Choroid plexus epithelial cell (primary cell): ENCODE data around the gene CTIF.

ENCODE experiments used
- DNase-seq: peaks from one replicate; pipeline ENCODE4 v3.0.0-alpha.2; 2010; ENCODE audit warnings: low read depth
- H3K4me3 ChIP-seq: 2 replicates; pipeline ENCODE4 v1.5.1; 2011; ENCODE audit warnings: low read depth, mild to moderate bottlenecking, control low read depth, low read length, moderate library complexity
- TF ChIP-seq, protein P1 (sequence below): conservative IDR thresholded peaks from 2 replicates; pipeline ENCODE4 v1.5.1; 2011; ENCODE audit warnings: low read depth, mild to moderate bottlenecking, control low read depth, inconsistent platforms, low read length, moderate library complexity

Gene CTIF

DNA sequence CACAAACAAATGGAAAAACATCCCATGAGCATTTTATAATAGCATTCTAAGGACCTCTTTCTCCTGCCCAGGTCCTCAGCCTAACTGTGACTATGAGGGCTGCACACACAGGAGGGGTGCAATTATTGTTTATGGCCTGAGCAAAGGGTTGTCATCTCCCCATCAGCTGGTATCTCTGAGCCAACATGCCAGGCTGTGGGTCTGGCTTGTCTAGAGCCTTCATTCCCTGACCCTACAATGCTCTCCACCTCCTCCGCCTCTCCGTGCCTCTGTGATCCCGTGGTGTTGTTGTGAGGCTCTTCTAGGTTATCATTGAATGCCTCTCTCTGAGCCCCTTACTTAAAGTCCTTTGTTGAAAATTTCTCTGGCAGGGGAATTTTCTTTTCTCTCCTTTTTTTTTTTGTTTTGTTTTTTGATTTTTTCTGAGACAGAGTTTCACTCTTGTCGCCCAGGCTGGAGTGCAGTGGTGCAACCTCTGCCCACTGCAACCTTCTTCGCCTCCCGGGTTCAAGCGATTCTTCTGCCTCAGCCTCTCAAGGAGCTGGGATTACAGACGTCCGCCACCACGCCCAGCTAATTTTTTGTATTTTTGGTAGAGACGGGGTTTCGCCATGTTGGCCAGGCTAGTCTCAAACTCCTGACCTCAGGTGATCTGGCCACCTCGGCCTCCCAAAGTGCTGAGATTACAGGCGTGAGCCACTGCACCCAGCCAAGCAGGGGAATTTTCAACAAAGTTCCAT, 285.6 kb downstream of the CTIF start:
- no peak overlapping the region for H3K4me3 ChIP-seq
- TF ChIP-seq, protein P1, sequence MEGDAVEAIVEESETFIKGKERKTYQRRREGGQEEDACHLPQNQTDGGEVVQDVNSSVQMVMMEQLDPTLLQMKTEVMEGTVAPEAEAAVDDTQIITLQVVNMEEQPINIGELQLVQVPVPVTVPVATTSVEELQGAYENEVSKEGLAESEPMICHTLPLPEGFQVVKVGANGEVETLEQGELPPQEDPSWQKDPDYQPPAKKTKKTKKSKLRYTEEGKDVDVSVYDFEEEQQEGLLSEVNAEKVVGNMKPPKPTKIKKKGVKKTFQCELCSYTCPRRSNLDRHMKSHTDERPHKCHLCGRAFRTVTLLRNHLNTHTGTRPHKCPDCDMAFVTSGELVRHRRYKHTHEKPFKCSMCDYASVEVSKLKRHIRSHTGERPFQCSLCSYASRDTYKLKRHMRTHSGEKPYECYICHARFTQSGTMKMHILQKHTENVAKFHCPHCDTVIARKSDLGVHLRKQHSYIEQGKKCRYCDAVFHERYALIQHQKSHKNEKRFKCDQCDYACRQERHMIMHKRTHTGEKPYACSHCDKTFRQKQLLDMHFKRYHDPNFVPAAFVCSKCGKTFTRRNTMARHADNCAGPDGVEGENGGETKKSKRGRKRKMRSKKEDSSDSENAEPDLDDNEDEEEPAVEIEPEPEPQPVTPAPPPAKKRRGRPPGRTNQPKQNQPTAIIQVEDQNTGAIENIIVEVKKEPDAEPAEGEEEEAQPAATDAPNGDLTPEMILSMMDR: no peak
- no peak for DNase-seq

DNA sequence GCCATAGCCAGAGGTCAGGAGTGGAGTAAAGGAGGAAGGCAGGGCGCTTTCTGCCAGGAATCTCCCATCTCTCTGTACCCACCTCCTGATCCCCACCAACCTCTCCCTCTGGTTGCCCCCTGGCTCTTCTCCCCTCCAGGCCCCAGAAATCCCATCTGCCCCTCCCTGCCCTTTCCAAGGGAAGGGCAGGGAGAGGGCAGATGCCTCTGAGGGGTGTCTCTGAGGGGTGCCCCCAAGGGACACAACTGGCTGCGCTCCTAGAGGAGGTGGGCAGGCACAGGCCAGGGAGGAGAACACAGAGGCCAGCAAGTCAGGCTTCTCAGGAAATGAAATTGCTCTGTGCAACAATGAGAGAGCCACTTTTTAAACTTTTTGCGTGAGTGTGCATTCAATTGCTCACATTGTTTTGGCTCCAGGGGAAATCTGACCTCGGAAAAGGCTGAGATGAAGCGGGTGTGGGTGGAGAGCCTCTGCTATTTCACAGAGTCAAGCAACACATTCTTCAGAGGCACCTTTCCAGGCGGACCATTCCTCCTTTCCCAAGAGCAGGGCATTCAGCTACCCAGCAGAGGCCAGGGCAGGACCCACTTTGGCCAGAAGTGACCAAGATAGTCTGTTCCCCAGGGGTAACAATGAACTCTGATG, 286.4 kb downstream of the CTIF start:
- no peak overlapping the region for H3K4me3 ChIP-seq
- TF ChIP-seq, protein P1: peak; percentile 17
- peak; percentile 59 for DNase-seq

DNA sequence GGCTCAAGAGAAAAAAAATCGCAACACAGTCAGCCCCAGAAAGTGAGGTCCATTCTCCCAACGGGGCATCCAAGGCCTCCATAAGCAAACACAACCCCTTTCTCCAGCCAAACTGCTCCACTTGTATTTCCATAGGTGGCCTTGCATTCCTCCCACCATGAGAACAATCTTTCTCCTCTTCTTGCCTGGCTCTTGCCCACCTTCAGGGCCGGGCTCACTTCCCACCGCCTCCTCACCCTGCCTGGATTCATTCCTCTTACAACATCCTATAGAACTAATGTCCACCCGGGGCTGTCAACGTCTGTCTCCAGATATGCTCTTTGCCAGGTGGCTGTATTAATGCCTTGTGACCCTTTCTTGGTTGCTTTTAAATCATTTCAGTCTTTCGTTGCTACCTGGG, 287.4 kb downstream of the CTIF start:
- no peak for DNase-seq
- TF ChIP-seq, protein P1: no peak
- H3K4me3 ChIP-seq: no peak overlapping the region

DNA sequence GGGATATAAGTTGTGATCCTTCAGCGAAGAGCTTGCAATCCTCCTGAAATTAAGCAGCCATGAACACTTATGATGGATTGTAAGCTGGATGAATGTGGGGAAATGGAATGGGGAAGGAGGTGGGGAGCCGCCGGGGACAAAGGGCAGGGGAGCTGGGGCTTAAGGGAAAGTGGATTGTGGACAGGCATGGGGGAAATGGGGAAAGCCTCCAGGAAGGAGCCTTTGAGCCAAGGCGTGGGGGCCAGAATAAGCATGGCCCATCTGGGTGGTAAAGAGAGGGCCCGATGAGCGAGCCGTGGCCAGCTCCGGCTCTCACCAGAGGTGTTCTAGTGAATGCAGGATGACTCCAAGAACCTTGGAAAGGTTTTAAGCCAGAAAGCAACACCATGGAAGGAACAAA, 288.0 kb downstream of the CTIF start:
- no peak for DNase-seq
- TF ChIP-seq, protein P1: no peak
- H3K4me3 ChIP-seq: no peak overlapping the region

DNA sequence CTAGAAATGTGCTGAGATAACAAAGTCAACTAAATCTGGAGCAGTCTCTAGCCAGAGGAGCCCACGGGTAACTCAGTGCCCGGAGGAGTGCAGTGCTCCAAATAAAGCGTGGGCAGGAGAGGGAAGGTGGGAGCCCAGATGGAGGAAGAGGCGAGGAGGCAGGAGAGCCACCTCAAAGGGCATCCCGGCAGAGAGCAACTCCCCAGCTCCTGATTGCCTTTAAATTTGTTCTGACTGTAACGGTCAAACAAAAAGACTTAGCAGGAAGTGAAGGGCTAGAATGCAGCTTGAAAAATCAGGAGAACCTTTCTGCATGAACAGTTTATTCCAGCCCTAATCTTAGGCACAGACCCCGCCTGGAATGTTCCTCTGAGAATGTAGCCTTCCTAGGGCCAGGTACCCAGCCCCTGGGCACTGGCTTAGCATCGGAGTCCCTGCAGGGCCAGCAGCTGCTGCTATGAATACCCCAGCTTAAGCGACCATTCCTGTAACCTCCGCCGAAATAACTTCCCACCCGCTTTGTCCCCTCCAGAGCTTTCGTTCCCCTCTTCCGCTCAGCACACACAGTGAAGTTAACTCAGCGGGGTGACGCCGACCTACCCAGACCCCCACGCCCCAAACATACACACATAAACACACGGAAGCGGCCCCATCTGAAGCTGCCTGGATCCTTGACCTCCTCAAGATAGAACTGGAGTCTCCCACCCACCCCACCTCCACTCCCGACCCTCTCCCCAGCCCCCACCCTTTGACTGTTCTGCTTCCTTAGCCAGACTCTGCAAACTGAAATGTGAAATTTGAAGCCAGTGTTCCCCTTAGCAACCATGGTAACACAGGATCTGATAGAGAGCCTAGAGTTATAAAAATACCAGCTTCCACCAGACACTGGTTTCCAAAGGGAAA, 288.7 kb downstream of the CTIF start:
- TF ChIP-seq, protein P1: no peak
- DNase-seq: peak; percentile 85
- peak overlapping the region; percentile 34 for H3K4me3 ChIP-seq

DNA sequence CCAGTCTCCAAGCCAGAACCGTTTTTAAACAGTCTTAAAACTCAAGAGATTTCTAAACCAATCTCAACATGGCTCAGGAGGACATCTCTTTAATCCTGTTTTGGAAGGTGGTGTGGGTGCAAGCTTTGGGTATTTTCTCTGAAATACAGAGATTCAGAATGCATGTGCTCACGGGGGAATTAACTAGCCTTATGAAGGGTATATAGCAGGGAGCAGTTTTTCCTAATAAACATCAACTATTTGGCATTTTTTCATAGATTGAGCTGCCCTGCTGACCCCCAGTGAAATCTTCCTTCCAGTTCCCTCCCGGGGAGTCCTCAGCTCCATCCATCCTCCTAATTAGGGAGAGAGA, 289.3 kb downstream of the CTIF start:
- DNase-seq: no peak
- no peak overlapping the region for H3K4me3 ChIP-seq
- TF ChIP-seq, protein P1: no peak
